Uterus (tissue), 2 donors: ENCODE measurements around the gene SCN7A.

Experiments used
- POLR2A ChIP-seq, 2 donors: fragments of 450-650 bp; IDR thresholded peaks; one replicate each; pipeline ENCODE4 v1.6.1; 2016; ENCODE audit warnings: antibody characterized with exemption in 2 of 2, mild to moderate bottlenecking in 1 of 2, moderate library complexity in 1 of 2
- TF ChIP-seq, protein P1 (sequence below), 4 experiments: fragments of 200-600 bp in 2 of 4; fragments of 450-650 bp in 2 of 4; sonication (generic) in 2 of 4; IDR thresholded peaks; one replicate each; pipeline ENCODE4 v1.5.1; 2016 to 2019; ENCODE audit warnings: antibody characterized with exemption in 4 of 4, mild to moderate bottlenecking in 2 of 4, moderate library complexity in 1 of 4

DNA sequence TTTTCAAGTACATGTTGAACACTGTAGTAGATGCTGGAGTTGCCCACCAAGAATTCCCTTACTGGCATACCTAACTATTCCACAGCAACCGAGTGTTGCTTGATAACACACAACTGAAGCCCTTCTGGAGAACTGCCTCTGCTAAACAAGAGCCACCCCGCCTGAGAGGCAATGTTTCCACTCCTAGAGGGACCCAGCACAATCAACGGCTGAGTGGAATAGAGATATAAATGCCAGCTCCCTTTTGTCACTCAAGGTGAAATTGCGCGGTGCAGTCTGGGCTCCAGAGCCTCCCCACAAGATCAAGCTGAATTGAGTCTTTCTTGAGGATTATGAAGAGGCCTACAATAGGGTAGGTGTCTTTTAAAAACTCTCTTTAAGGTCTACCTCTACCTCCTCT, 69.2 kb downstream of the SCN7A start:
- no peak for TF ChIP-seq POLR2A (IDR thresholded peaks at IDR 0.05)
- TF ChIP-seq, protein P1, sequence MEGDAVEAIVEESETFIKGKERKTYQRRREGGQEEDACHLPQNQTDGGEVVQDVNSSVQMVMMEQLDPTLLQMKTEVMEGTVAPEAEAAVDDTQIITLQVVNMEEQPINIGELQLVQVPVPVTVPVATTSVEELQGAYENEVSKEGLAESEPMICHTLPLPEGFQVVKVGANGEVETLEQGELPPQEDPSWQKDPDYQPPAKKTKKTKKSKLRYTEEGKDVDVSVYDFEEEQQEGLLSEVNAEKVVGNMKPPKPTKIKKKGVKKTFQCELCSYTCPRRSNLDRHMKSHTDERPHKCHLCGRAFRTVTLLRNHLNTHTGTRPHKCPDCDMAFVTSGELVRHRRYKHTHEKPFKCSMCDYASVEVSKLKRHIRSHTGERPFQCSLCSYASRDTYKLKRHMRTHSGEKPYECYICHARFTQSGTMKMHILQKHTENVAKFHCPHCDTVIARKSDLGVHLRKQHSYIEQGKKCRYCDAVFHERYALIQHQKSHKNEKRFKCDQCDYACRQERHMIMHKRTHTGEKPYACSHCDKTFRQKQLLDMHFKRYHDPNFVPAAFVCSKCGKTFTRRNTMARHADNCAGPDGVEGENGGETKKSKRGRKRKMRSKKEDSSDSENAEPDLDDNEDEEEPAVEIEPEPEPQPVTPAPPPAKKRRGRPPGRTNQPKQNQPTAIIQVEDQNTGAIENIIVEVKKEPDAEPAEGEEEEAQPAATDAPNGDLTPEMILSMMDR (IDR thresholded peaks at IDR 0.05), result no peak
